ENCODE data around the gene ADH1B.

- TF ChIP-seq CTCF (IDR thresholded peaks at IDR 0.05; ENCODE audit: low read depth, low read length) (no peak), EZH2phosphoT487 (IDR thresholded peaks at IDR 0.05; ENCODE audit: low read depth) (no peak)
These were observed 31.7 kb upstream of the ADH1B start, which contains the start of gene ADH1C for GRCh38 chr4:99352602-99353537.

Data from OCI-LY3 (cell line).